ENCODE measurements around the gene R3HCC1L. TPM values are rescaled to one million over a fixed set of nuclear protein-coding genes. Genes with fewer than 3 reads are reported as not detected.

Gene R3HCC1L
- total RNA-seq, 1 experiment from 2014 or later = 10.7 TPM

GRCh38 chr10:98265403-98266378 is 131.2 kb downstream of the R3HCC1L start:
- no peaks in the 10 kb centered on the region for H3K36me3 Mint-ChIP-seq (ENCODE audit: insufficient read depth, unreplicated experiment)
- intact Hi-C loops (cut with micrococcal nuclease) = loop anchor here (10.0 kb wide), 1 partner anchor 199 kb away; no protein-coding TSS in a partner anchor
- no TSS peak for BruUV-seq (replicated peaks)
- DNase-seq (ENCODE audit: unreplicated experiment) = no peak
- no peaks in the 10 kb centered on the region for H3K9me3 Mint-ChIP-seq (ENCODE audit: unreplicated experiment)
- H3K27me3 Mint-ChIP-seq (ENCODE audit: insufficient read depth, unreplicated experiment) = no peaks in the 10 kb centered on the region
- H3K27ac Mint-ChIP-seq (ENCODE audit: low read depth, unreplicated experiment) = no peak overlapping the region
- CTCF ChIA-PET = interaction anchor here (0.6 to 4.4 kb wide), 7 partner anchors 10 to 202 kb away, joined by 3 to 55 read pairs (median 4); no protein-coding TSS in a partner anchor
- H3K4me1 Mint-ChIP-seq (ENCODE audit: insufficient read depth, unreplicated experiment) = peaks cover 23% of the 10 kb centered on the region
- TF ChIP-seq CTCF (IDR thresholded peaks at IDR 0.05; ENCODE audit: unreplicated experiment) = no peak
- POLR2A ChIA-PET = interaction anchor here (1.2 kb wide), 1 partner anchor 131 kb away, joined by 3 read pairs; the partner anchor contains the start of gene R3HCC1L
- no peak overlapping the region for H3K4me3 Mint-ChIP-seq (ENCODE audit: unreplicated experiment)

- Mint-ChIP-seq H3K4me1 (ENCODE audit: insufficient read depth, unreplicated experiment) (peaks cover 23% of the 10 kb centered on the region), H3K27me3 (ENCODE audit: insufficient read depth, unreplicated experiment) (no peaks in the 10 kb centered on the region), H3K36me3 (ENCODE audit: insufficient read depth, unreplicated experiment) (no peaks in the 10 kb centered on the region), H3K4me3 (ENCODE audit: unreplicated experiment) (no peak overlapping the region), H3K9me3 (ENCODE audit: unreplicated experiment) (no peaks in the 10 kb centered on the region), H3K27ac (ENCODE audit: low read depth, unreplicated experiment) (peak overlapping the region; percentile 39)
- no peak for DNase-seq (ENCODE audit: unreplicated experiment)
- no peak for TF ChIP-seq CTCF (IDR thresholded peaks at IDR 0.05; ENCODE audit: unreplicated experiment)
- ChIA-PET CTCF (interaction anchor here (1.1 to 1.6 kb wide), 3 partner anchors 13 to 42 kb away, joined by 3 to 7 read pairs (median 4); no protein-coding TSS in a partner anchor), POLR2A (interaction anchor here (0.6 kb wide), 1 partner anchor 28 kb away, joined by 3 read pairs; no protein-coding TSS in a partner anchor)
- no TSS peak for BruUV-seq (replicated peaks)
- intact Hi-C loops (cut with micrococcal nuclease) = loop anchor here (10.0 kb wide), 1 partner anchor 198 kb away; no protein-coding TSS in a partner anchor
These were observed 132.2 kb downstream of the R3HCC1L start for GRCh38 chr10:98266647-98267046.

- Mint-ChIP-seq H3K36me3 (ENCODE audit: insufficient read depth, unreplicated experiment) (no peaks in the 10 kb centered on the region), H3K9me3 (ENCODE audit: unreplicated experiment) (no peaks in the 10 kb centered on the region), H3K27ac (ENCODE audit: low read depth, unreplicated experiment) (peak overlapping the region; percentile 39), H3K27me3 (ENCODE audit: insufficient read depth, unreplicated experiment) (no peaks in the 10 kb centered on the region), H3K4me3 (ENCODE audit: unreplicated experiment) (no peak overlapping the region), H3K4me1 (ENCODE audit: insufficient read depth, unreplicated experiment) (peaks cover 23% of the 10 kb centered on the region)
- CTCF ChIA-PET = interaction anchor here (1.4 to 1.6 kb wide), 2 partner anchors 14 to 42 kb away, joined by 4 to 6 read pairs; no protein-coding TSS in a partner anchor
- DNase-seq (ENCODE audit: unreplicated experiment) = no peak
- no peak for TF ChIP-seq CTCF (IDR thresholded peaks at IDR 0.05; ENCODE audit: unreplicated experiment)
- BruUV-seq (replicated peaks) = no TSS peak
- POLR2A ChIA-PET = interaction anchor here (0.6 kb wide), 1 partner anchor 28 kb away, joined by 3 read pairs; no protein-coding TSS in a partner anchor
- intact Hi-C loops (cut with micrococcal nuclease) = loop anchor here (10.0 kb wide), 1 partner anchor 198 kb away; no protein-coding TSS in a partner anchor
These were observed 132.8 kb downstream of the R3HCC1L start for GRCh38 chr10:98267069-98267893.

Measured in MCF 10A (cell line).